ENCODE data around the gene NCOR2.

DNA sequence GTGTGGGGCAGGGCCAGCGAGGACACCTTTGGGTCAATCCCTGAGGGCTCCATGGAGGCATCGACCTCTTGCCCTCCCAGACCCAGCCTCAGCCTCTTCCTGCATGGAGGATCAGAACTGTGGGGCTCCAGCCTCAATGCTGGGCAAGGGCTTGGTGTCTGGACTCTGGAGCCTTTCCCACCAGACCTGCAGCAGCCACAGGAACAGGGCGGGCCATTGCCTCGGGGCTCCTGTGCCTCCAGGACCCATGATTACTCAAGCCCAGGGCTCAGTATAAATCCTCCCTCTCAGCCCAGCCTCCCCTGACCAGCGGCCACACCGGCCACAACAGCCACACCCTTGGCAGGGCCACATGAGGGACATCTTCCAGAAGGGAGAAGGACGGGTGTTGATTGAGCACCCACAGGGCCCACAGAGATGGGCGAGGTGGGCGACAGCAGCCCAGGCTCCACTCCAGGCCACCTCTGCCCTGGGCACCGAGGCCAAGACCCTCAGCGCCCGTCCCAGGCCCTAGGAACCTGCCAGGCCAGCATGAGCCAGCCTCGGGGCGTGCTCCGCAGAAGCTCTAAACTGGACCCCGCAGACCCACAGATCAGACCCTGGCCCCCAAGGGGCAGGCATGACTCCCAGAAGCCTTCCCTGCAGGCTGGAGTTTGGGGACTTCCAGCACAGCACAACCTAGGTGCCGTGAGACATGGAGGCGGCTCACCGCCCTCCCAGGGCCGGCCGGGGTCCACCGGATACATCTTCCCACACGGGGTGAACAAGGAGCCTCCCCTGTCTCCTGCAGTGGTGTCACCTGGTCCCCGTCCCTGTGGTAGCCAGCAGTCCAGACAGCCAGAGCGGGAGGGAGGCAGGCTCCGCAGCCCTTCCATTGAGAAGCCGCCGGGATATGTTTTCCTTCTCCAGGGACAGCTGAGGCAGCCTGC, 25.1 kb downstream of the NCOR2 start:
- TF ChIP-seq, protein P1, sequence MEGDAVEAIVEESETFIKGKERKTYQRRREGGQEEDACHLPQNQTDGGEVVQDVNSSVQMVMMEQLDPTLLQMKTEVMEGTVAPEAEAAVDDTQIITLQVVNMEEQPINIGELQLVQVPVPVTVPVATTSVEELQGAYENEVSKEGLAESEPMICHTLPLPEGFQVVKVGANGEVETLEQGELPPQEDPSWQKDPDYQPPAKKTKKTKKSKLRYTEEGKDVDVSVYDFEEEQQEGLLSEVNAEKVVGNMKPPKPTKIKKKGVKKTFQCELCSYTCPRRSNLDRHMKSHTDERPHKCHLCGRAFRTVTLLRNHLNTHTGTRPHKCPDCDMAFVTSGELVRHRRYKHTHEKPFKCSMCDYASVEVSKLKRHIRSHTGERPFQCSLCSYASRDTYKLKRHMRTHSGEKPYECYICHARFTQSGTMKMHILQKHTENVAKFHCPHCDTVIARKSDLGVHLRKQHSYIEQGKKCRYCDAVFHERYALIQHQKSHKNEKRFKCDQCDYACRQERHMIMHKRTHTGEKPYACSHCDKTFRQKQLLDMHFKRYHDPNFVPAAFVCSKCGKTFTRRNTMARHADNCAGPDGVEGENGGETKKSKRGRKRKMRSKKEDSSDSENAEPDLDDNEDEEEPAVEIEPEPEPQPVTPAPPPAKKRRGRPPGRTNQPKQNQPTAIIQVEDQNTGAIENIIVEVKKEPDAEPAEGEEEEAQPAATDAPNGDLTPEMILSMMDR (IDR thresholded peaks at IDR 0.05), result no peak
- no peak for TF ChIP-seq POLR2A (IDR thresholded peaks at IDR 0.05)
- no peak for TF ChIP-seq EP300 (IDR thresholded peaks at IDR 0.05; ENCODE audit: low read depth)
- TF ChIP-seq POLR2AphosphoS5 (IDR thresholded peaks at IDR 0.05), result no peak

All from transverse colon (tissue), 4 donors.